HepG2 (cell line): ENCODE measurements around the gene CCDC201. TPM values are rescaled to one million over a fixed set of nuclear protein-coding genes. Genes with fewer than 3 reads are reported as not detected.

Experiments used
- ATAC-seq: fragments of 200-7000 bp; cut with Tn5 transposase; 3 replicates; pipeline ENCODE4 v1.9.1; 2020; ENCODE audit warnings: mild to moderate bottlenecking, moderate library complexity
- BruUV-seq: library from RNA; stranded (reverse); fragments of 400-500 nt; replicated peaks from 2 replicates; lab custom pipeline; 2021; lab: Mats Ljungman, UMichigan
- CTCF ChIA-PET: fragments of 300-600 bp; formaldehyde crosslinking; extraction: SDS; loops from one replicate; lab custom pipeline; 2021; ENCODE audit warnings: low total read pairs, inconsistent platforms, low intra/inter-chr PET ratio; lab: Yijun Ruan, JAX
- POLR2A ChIA-PET: fragments of 350-600 bp; sonication (Branson Sonifier 250); formaldehyde crosslinking; loops from one replicate; lab custom pipeline; 2020; ENCODE audit warnings: antibody characterized with exemption, inconsistent platforms; lab: Yijun Ruan, JAX
- DNase-seq: peaks from one replicate; pipeline ENCODE4 v3.0.0-alpha.2; 2015; ENCODE audit warnings: low spot score
- FAIRE-seq: peaks from 3 replicates; lab custom pipeline; 2011; peaks lifted over from hg19 to GRCh38; lab: Jason Lieb, UNC
- H2AFZ ChIP-seq: one replicate; pipeline ENCODE4 v1.6.1; 2011; ENCODE audit warnings: low read length, inconsistent platforms
- H3K27ac ChIP-seq: fragments of 300-600 bp; 3 replicates; pipeline ENCODE4 v1.8.0; 2011; ENCODE audit warnings: mixed run types, mild to moderate bottlenecking, mixed read lengths, low read length, inconsistent platforms; ENCODE audit not compliant: insufficient read depth; ENCODE audit errors: extremely low read length
- H3K27me3 ChIP-seq, 2 experiments: fragments of 200-600 bp in 1 of 2; 2 replicates in 1 of 2; 3 replicates in 1 of 2; pipeline versions ENCODE4 v1.6.0 to v1.8.0; 2011; ENCODE audit warnings: low read length in 2 of 2, mild to moderate bottlenecking in 2 of 2, moderate library complexity in 2 of 2, inconsistent platforms in 1 of 2; ENCODE audit not compliant: insufficient read depth in 2 of 2, control insufficient read depth in 1 of 2
- H3K36me3 ChIP-seq, 2 experiments: fragments of 200-600 bp in 1 of 2; replicated peaks in 1 of 2; 2 replicates in 1 of 2; 3 replicates in 1 of 2; pipeline versions ENCODE4 v1.5.1 to v1.8.0; 2011; ENCODE audit warnings: low read length in 2 of 2, inconsistent platforms in 1 of 2; ENCODE audit not compliant: insufficient read depth in 2 of 2, control insufficient read depth in 1 of 2
- H3K4me1 ChIP-seq: 2 replicates; pipeline ENCODE4 v1.5.1; 2012; ENCODE audit warnings: low read length, inconsistent platforms; ENCODE audit not compliant: insufficient read depth
- H3K4me2 ChIP-seq: 2 replicates; pipeline ENCODE4 v1.6.0; 2011; ENCODE audit warnings: low read depth, low read length, inconsistent platforms
- H3K4me3 ChIP-seq, 3 experiments: fragments of 200-600 bp in 1 of 3; sonication (generic), shearing (Covaris generic) in 1 of 3; replicated peaks in 1 of 3; 2 replicates each; pipeline ENCODE4 v1.5.1; 2011 to 2016; ENCODE audit warnings: low read length in 3 of 3, inconsistent platforms in 2 of 3, low read depth in 2 of 3, mild to moderate bottlenecking in 2 of 3, control low read depth in 1 of 3, mixed read lengths in 1 of 3; ENCODE audit not compliant: insufficient read depth in 1 of 3
- H3K79me2 ChIP-seq: one replicate; pipeline ENCODE4 v1.6.1; 2011; ENCODE audit warnings: low read length, inconsistent platforms; ENCODE audit not compliant: insufficient read depth
- H3K9ac ChIP-seq: 2 replicates; pipeline ENCODE4 v1.6.0; 2011; ENCODE audit warnings: mild to moderate bottlenecking, low read depth, low read length, inconsistent platforms; ENCODE audit not compliant: insufficient read depth
- H3K9me3 ChIP-seq: 2 replicates; pipeline ENCODE4 v1.5.1; 2012; ENCODE audit warnings: mild to moderate bottlenecking, low read length
- H4K20me1 ChIP-seq: 2 replicates; pipeline ENCODE4 v1.6.0; 2011; ENCODE audit warnings: inconsistent platforms, mild to moderate bottlenecking, low read length, moderate library complexity; ENCODE audit not compliant: insufficient read depth
- CREB3 ChIP-seq: sonication (generic); formaldehyde crosslinking; IDR thresholded peaks from 2 replicates; pipeline ENCODE4 v1.5.0; 2020; ENCODE audit warnings: missing genetic modification reagents
- LRRFIP1 ChIP-seq: sonication (generic); formaldehyde crosslinking; conservative IDR thresholded peaks from 2 replicates; pipeline ENCODE4 v1.4.0; 2020; ENCODE audit warnings: missing genetic modification reagents
- MATR3 ChIP-seq: sonication (generic); formaldehyde crosslinking; IDR thresholded peaks from 2 replicates; pipeline ENCODE4 v1.4.0; 2020; ENCODE audit warnings: missing genetic modification reagents
- PLSCR1 ChIP-seq: sonication (generic); formaldehyde crosslinking; IDR thresholded peaks from 2 replicates; pipeline ENCODE4 v1.5.0; 2020; ENCODE audit warnings: missing genetic modification reagents, mild to moderate bottlenecking, borderline replicate concordance
- PPARG ChIP-seq: conservative IDR thresholded peaks from 2 replicates; pipeline ENCODE4 v1.6.1; 2016; ENCODE audit warnings: missing biosample characterization, missing genetic modification reagents
- PRMT3 ChIP-seq: sonication (generic); formaldehyde crosslinking; IDR thresholded peaks from 2 replicates; pipeline ENCODE4 v1.8.1; 2022; ENCODE audit warnings: low read depth, mild to moderate bottlenecking, moderate library complexity, missing genetic modification reagents, borderline replicate concordance
- TEAD2 ChIP-seq: sonication (generic); formaldehyde crosslinking; IDR thresholded peaks from 2 replicates; pipeline ENCODE4 v1.9.0; 2021; ENCODE audit warnings: missing genetic modification reagents
- U2AF1 ChIP-seq: fragments of 200-400 bp; formaldehyde crosslinking; optimal IDR thresholded peaks from 2 replicates; pipeline ENCODE3; 2017; ENCODE audit warnings: mild to moderate bottlenecking, low read depth, low read length
- ZNF205 ChIP-seq: IDR thresholded peaks from 2 replicates; pipeline ENCODE4 v1.6.1; 2018; ENCODE audit warnings: missing biosample characterization, missing genetic modification reagents
- in situ Hi-C: cut with HindIII; loops from 2 replicates; pipeline ENCODE4 v1.10.0; 2017; ENCODE audit warnings: low pct_unique_long_range_greater_than_20kb; ENCODE audit not compliant: extremely low pct_ligation_motif_present
- intact Hi-C: fragments of 100-400 bp; cut with micrococcal nuclease; formaldehyde crosslinking; loops from one replicate; pipeline ENCODE4 v1.10.0; 2022; ENCODE audit not compliant: unreplicated experiment
- polyA plus RNA-seq, 8 experiments: library from polyadenylated mRNA; depleted of rRNA in 3 of 8; stranded (reverse) in 7 of 8; unstranded in 1 of 8; fragments of >200 nt; fragmentation: Illumina TruSeq in 4 of 8; extraction: Trizol in 4 of 8; gene quantifications; 2 replicates each; pipeline versions ENCODE4 v1.2.1 to v1.2.3, GENCODE V29; 2011 to 2016; ENCODE audit warnings: low read depth in 4 of 8, missing spikeins in 1 of 8, mixed read lengths in 1 of 8; ENCODE audit not compliant: insufficient read depth in 1 of 8
- total RNA-seq, 5 experiments: library from RNA; depleted of rRNA; stranded (reverse); fragments of >200 nt; fragmentation: Illumina TruSeq; extraction: Trizol; gene quantifications; 2 replicates each; pipeline ENCODE4 v1.2.3, GENCODE V29; 2016; ENCODE audit warnings: low read depth in 1 of 5
- TF ChIP-seq, protein P1 (sequence below): sonication (generic); formaldehyde crosslinking; IDR thresholded peaks from 2 replicates; pipeline ENCODE4 v1.8.0; 2022; ENCODE audit warnings: mild to moderate bottlenecking, missing genetic modification reagents, borderline replicate concordance
- TF ChIP-seq, protein P2 (sequence below): sonication (generic); formaldehyde crosslinking; IDR thresholded peaks from 2 replicates; pipeline ENCODE4 v1.8.1; 2023; ENCODE audit warnings: mild to moderate bottlenecking, moderate library complexity, missing genetic modification reagents

CCDC201 gene
- total and polyA plus RNA-seq, 2 of the 13 experiments (the other 11 are each of a cell fraction or from before 2014, with no cell fraction given): 0.92 TPM; not detected in 1

DNA sequence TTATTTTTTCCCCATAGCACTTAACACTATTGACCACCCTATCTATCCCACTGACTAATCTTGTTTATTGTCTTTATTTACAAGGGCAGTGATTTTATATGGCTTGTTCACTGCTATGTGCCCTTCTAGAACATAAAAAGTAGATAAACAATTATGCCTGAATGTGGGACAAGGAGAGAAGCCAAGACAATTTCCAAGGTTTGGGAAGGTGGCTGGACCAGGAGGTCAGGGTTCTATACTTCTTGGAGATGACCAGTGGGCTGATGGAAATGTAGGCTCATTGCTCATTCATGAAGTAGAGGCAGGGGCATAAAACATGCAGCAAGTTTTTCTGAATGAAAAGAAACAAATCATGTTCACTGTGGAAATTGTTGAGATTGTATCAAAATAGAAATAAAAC lies 36.7 kb upstream of the CCDC201 start:
- CTCF ChIA-PET: no interaction called here
- POLR2A ChIA-PET: no interaction called here

More for the DNA sequence above, 36.7 kb upstream of the CCDC201 start:
- Histone ChIP-seq H2AFZ (no peak overlapping the region), H3K4me3 (no peak overlapping the region), H4K20me1 (no peaks in the 10 kb centered on the region), H3K27me3 (no peaks in the 10 kb centered on the region), H3K4me1 (peaks cover 5% of the 10 kb centered on the region; the same call in 1 of the 2 replicates), H3K36me3 (no peaks in the 10 kb centered on the region), H3K4me2 (no peak overlapping the region), H3K9ac (no peak overlapping the region), H3K79me2 (no peaks in the 10 kb centered on the region), H3K27ac (no peak overlapping the region), H3K9me3 (no peaks in the 10 kb centered on the region)
- intact Hi-C loops (loop anchor here (5.0 kb wide), 1 partner anchor 37 kb away; the partner anchor contains the start of gene CCDC201), in situ Hi-C loops (no loop called here)
- BruUV-seq: no TSS peak
- ATAC-seq (no peak), FAIRE-seq (no peak), DNase-seq (no peak)
- TF ChIP-seq PLSCR1 (CRISPR knock-in tag) (no peak), ZNF205 (CRISPR knock-in tag) (no peak), MATR3 (CRISPR knock-in tag) (no peak), LRRFIP1 (CRISPR knock-in tag) (no peak), PPARG (CRISPR knock-in tag) (no peak), TEAD2 (CRISPR knock-in tag) (no peak), PRMT3 (CRISPR knock-in tag) (no peak), CREB3 (no peak), U2AF1 (no peak)
- TF ChIP-seq, protein P1, sequence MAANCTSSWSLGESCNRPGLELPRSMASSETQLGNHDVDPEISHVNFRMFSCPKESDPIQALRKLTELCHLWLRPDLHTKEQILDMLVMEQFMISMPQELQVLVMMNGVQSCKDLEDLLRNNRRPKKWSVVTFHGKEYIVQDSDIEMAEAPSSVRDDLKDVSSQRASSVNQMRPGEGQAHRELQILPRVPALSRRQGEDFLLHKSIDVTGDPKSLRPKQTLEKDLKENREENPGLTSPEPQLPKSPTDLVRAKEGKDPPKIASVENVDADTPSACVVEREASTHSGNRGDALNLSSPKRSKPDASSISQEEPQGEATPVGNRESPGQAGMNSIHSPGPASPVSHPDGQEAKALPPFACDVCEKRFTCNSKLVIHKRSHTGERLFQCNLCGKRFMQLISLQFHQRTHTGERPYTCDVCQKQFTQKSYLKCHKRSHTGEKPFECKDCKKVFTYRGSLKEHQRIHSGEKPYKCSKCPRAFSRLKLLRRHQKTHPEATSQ (CRISPR knock-in tag): no peak
- TF ChIP-seq, protein P2, sequence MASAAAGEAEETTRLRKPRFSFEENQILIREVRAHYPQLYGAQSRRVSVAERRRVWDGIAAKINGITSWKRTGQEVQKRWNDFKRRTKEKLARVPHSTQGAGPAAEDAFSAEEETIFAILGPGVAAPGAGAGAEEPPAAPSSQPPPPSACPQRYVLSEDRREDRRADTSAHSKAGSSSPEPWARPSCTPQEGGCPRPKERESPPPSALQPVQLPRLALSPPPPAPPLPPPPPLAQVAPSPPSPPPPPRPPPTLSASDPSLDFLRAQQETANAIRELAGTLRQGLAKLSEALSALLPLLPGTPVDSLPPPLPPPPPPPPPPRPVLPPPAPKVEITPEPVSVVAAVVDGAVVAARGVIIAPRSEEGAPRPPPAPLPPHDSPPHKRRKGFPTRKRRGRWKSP (CRISPR knock-in tag): no peak
